Hepatocyte (in vitro differentiated cells): Measurements from ENCODE around the gene AGXT2.
"Not testable (repeated sequence)": the region's sequence is repeated elsewhere in the genome, so short reads cannot be mapped to it uniquely, and the experiment has no call there.

Experiments used
- CTCF ChIP-seq: fragments of 200-600 bp; sonication (generic); IDR thresholded peaks from 2 replicates; pipeline ENCODE4 v1.5.1; 2016; ENCODE audit warnings: antibody characterized with exemption, mild to moderate bottlenecking; ENCODE audit not compliant: poor library complexity
- EZH2 ChIP-seq: fragments of 200-600 bp; sonication (generic); IDR thresholded peaks from 2 replicates; pipeline ENCODE4 v1.6.1; 2016; ENCODE audit warnings: antibody characterized with exemption, mild to moderate bottlenecking, borderline replicate concordance

GRCh38 chr5:35035929-35036328 is 11.8 kb downstream of the AGXT2 start:
- not testable (repeated sequence) for TF ChIP-seq CTCF, EZH2
